HEK293T (cell line): ENCODE data around the gene ZNF385B.

Experiments
- ARNT ChIP-seq: fragments of 450-650 bp; IDR thresholded peaks from 2 replicates; pipeline ENCODE4 v1.6.1; 2017; ENCODE audit warnings: mild to moderate bottlenecking
- BHLHE40 ChIP-seq: fragments of 450-650 bp; IDR thresholded peaks from 2 replicates; pipeline ENCODE4 v1.6.1; 2016; ENCODE audit warnings: mild to moderate bottlenecking, moderate library complexity, borderline replicate concordance
- ELF4 ChIP-seq: fragments of 450-650 bp; IDR thresholded peaks from 2 replicates; pipeline ENCODE4 v1.6.1; 2017; ENCODE audit warnings: antibody characterized with exemption
- FOXA1 ChIP-seq: fragments of 450-650 bp; IDR thresholded peaks from 2 replicates; pipeline ENCODE4 v1.6.1; 2016; ENCODE audit warnings: mild to moderate bottlenecking
- FOXK2 ChIP-seq: fragments of 450-650 bp; IDR thresholded peaks from 2 replicates; pipeline ENCODE4 v1.6.1; 2016; ENCODE audit warnings: mild to moderate bottlenecking
- FOXM1 ChIP-seq: fragments of 450-650 bp; IDR thresholded peaks from 2 replicates; pipeline ENCODE4 v1.6.1; 2017; ENCODE audit warnings: mild to moderate bottlenecking, borderline replicate concordance
- HDGF ChIP-seq: fragments of 450-650 bp; IDR thresholded peaks from 2 replicates; pipeline ENCODE4 v1.6.1; 2017; ENCODE audit warnings: antibody characterized with exemption, borderline replicate concordance
- L3MBTL2 ChIP-seq: fragments of 450-650 bp; conservative IDR thresholded peaks from 2 replicates; pipeline ENCODE4 v1.6.1; 2016; ENCODE audit warnings: mild to moderate bottlenecking
- LEF1 ChIP-seq: fragments of 450-650 bp; IDR thresholded peaks from 2 replicates; pipeline ENCODE4 v1.6.1; 2017; ENCODE audit warnings: mild to moderate bottlenecking, borderline replicate concordance
- SP1 ChIP-seq: fragments of 450-650 bp; IDR thresholded peaks from 2 replicates; pipeline ENCODE4 v1.6.1; 2017
- TARDBP ChIP-seq: fragments of 450-650 bp; IDR thresholded peaks from 2 replicates; pipeline ENCODE4 v1.6.1; 2016

GRCh38 chr2:179550214-179550613, 311.2 kb downstream of the ZNF385B start:
- TF ChIP-seq BHLHE40: no peak
- no peak for TF ChIP-seq ELF4
- TF ChIP-seq ARNT: no peak
- TF ChIP-seq FOXM1: no peak
- no peak for TF ChIP-seq L3MBTL2
- TF ChIP-seq SP1: no peak
- TF ChIP-seq TARDBP: no peak
- no peak for TF ChIP-seq FOXA1
- no peak for TF ChIP-seq FOXK2
- TF ChIP-seq HDGF: no peak
- TF ChIP-seq LEF1: no peak
